GM18870 (cell line): ENCODE data around the gene F2.
"Not testable (repeated sequence)": the region's sequence is repeated elsewhere in the genome, so short reads cannot be mapped to it uniquely, and the experiment has no call there.

Experiments used
- ATAC-seq: cut with Tn5 transposase; IDR thresholded peaks from one replicate; pipeline ENCODE4 v1.9.1; 2021; ENCODE audit warnings: moderate library complexity; ENCODE audit not compliant: unreplicated experiment

F2 gene

DNA sequence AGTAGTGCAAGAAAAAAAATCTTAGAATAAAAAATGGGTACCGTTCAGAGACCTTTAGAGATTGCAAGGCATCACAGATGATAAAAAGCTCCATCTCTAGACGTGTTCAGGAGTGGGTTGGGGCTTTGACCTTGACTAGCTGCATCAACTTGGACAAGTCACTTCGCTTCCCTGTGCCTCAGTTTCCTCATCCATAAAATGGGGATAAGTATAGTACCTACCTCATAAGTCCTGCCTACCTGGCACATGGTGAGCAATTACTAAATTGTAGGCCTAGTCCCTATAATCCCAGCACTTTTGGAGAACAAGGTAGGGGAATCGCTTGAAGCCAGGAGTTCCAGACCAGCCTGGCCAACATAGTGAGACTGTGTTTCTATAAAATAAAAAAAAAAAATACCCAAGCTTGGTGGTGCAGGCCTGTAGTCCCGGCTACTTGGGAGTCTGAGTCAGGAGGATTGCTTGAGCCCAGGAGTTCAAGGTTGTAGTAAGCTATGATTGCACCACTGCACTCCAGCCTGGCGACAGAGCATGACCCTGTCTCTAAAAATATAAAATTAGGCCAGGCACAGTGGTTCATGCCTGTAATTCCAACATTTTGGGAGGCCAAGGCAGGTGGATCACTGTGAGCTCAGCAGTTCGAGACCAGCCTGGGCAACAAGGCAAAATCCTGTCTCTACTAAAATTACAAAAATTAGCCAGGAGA is 6.0 kb upstream of the F2 start:
- no peak for ATAC-seq

DNA sequence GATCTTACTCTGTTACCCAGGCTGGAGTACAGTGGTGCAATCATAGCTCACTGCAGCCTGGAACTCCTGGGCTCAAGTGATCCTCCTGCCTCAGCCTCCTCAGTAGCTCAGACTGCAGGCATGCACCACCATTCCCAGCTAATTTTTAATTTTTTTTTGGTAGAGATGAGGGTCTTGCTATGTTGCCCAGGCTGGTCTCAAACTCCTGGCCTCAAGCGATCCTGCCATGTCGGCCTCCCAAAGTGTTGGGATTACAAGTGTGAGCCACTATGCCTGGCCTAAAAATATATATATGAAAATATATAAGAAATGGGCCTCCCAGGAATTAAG is 1.2 kb upstream of the F2 start:
- not testable (repeated sequence) for ATAC-seq

- no peak for ATAC-seq
Observed at GRCh38 chr11:46718155-46719019, 626 bp upstream of the F2 start.

DNA sequence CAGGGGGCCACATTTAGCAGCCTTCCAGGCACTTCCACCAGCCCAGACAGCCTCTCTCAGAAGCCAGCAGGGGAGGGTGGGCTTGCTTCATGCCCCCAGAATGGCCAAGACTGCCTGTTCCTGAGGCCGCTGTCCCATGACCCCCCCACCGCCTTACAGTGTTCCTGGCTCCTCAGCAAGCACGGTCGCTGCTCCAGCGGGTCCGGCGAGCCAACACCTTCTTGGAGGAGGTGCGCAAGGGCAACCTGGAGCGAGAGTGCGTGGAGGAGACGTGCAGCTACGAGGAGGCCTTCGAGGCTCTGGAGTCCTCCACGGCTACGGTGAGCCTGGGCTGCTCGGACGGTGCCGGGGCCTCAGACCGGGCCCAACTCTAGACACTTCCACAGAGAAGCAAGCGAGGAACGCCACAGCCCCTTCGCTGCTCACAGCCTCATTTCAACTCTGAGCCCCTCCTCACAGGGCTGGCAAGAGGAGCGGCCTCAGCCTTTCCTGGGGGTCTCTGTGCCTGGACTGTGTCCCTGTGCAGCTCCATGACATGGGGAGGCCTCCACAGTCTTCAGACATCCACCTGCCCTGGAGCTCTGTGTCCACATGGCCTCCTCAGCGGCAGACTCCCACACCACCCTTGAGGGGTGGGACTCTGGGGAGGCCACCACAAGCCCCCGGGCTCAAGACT is 668 bp downstream of the F2 start:
- ATAC-seq = no peak

GRCh38 chr11:46721286-46721685 is 2.3 kb downstream of the F2 start:
- no peak for ATAC-seq

- ATAC-seq = no peak
Observed at GRCh38 chr11:46722566-46723358, 3.7 kb downstream of the F2 start.

DNA sequence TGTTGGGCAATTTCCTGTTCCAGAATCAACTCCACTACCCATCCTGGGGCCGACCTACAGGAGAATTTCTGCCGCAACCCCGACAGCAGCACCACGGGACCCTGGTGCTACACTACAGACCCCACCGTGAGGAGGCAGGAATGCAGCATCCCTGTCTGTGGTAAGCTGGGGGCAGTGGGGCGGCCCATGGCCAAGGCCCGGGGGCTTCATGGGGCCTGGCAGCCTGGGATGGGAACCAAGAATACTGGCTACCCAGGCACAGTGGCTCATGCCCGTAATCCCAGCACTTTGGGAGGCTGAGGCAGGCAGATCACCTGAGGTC is 4.3 kb downstream of the F2 start:
- no peak for ATAC-seq

- ATAC-seq = no peak
Observed at GRCh38 chr11:46724088-46724487, 5.1 kb downstream of the F2 start.

DNA sequence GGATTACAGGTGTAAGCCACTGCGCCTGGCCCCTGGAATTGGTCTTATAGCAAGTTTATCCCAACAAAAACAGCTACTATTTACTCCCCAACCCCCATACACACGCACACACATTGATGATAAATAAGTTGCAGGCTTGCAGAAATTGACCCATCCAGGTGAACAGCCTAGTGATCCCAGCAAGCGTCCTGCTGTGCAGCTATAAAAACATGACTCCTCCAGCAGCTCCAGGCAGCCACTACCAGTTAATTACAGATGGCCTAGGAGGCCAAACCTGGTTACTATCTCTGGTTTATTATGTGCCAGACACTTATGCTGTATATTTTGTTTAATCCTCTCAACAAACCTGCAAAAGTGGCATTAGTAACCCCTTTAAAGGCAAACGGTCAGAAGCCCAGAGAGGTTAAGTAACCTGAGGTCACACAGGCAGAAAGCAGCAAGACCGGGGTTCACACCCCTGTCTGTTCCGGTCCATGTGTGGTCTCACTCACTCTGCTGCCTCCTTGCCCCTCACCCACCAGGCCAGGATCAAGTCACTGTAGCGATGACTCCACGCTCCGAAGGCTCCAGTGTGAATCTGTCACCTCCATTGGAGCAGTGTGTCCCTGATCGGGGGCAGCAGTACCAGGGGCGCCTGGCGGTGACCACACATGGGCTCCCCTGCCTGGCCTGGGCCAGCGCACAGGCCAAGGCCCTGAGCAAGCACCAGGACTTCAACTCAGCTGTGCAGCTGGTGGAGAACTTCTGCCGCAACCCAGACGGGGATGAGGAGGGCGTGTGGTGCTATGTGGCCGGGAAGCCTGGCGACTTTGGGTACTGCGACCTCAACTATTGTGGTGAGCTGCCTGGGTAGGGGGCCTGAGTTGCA is 6.6 kb downstream of the F2 start:
- ATAC-seq = no peak

GRCh38 chr11:46726206-46726862 is 7.3 kb downstream of the F2 start:
- ATAC-seq = no peak

GRCh38 chr11:46727952-46728658 is 9.1 kb downstream of the F2 start:
- no peak for ATAC-seq

- ATAC-seq = no peak
Observed at GRCh38 chr11:46728659-46729040, 9.6 kb downstream of the F2 start.

DNA sequence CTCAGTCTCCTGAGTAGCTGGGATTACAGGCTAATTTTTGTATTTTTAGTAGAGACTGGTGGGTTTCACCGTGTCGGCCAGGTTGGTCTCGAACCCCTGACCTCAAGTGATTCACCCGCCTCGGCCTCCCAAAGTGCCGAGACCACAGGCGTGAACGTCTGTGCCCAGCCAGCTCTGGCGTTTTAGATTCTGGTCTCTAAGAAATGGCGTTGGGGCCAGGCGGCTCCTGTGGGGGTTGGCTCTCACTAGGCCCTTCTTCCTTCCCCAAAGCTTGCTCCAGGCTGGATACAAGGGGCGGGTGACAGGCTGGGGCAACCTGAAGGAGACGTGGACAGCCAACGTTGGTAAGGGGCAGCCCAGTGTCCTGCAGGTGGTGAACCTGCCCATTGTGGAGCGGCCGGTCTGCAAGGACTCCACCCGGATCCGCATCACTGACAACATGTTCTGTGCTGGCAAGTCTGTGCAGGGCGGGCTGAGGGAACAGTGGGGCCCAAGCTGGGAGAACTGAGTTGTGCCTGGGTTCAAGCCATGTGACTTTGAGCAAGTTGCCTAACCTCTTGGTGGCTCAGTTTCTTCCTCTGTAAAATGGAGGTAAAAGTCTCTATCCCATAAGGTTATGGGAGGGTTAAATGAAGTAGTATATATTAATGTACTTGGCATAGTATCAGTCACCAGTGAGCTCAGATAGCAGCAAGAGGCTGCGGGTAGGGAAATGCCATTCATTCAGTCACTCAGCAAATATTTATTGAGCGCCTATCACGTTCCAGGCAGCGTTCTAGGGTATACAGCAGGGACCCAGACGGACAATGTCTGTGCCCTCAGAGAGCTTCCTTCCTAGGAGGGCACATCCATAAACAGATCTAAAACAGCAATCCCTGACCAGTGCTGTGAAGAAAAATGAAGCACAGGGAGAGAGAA is 10.4 kb downstream of the F2 start:
- ATAC-seq = no peak

GRCh38 chr11:46731545-46731944 is 12.5 kb downstream of the F2 start:
- no peak for ATAC-seq

- no peak for ATAC-seq
Observed at GRCh38 chr11:46733234-46733633, 14.2 kb downstream of the F2 start.

DNA sequence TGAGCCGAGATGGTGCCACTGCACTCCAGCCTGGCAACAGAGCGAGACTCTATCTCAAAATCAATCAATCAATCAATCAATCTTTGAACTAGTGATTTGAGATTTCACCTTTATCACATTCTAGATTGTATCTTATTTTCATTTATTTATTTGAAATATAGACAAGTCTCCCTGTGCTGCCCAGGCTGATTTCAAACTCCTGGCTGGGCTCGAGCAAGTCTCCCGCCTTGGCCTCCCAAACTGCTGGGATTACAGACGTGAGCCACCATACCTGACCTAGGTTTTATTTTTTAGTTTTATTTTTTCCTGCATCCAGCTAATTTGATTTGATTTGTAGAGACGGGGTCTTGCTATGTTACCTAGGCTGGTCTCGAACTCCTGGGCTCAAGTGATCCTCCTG is 17.1 kb downstream of the F2 start:
- no peak for ATAC-seq

DNA sequence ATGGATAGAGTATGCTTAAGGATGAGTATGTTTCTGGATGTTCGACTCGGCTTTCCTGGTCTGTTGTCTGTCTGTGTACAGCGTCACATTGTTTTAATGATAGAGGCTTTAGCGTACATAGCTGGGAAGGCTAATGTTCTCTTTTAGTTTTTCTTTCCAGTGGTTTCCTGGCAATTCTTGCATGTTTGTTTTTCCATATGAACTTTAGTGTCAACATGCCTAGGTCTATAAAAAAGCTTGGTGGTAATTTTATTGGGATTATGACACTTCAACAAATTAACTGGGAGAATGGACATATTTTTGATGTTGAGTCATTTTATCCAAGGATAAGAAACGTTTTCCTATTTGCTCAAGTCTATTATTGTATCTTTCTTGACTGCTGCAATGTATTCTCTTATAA is 17.6 kb downstream of the F2 start:
- no peak for ATAC-seq

DNA sequence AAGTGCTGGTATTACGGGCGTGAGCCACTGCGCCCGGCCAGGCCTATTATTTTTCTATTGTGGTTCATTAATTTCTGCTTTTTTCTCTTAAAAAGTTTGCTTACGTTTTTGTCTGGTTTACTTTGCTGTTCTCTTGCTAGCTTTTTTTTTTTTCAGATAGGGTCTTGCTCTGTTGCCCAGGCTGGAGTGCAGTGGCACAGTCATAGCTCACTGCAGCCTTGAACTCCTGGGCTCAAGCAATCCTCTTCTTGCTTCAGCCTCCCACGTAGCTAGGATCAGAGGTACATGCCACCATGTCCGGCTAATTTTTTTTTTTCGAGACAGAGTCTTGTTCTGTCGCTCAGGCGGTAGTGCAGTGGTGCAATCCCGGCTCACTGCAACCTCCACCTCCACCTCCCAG is 18.7 kb downstream of the F2 start:
- ATAC-seq = no peak
